IMR-90 (cell line): ENCODE results near the gene FNDC4. TPM values are rescaled to one million over a fixed set of nuclear protein-coding genes. Genes with fewer than 3 reads are reported as not detected.
A peak's percentile ranks its signal among the peaks of the same experiment; 100 is the strongest.

Experiments used
- ATAC-seq: fragments of 200-7000 bp; cut with Tn5 transposase; 2 replicates; pipeline ENCODE4 v1.9.1; 2020; ENCODE audit warnings: low read depth, mild to moderate bottlenecking, moderate library complexity
- BruUV-seq: library from RNA; stranded (reverse); fragments of 400-500 nt; replicated peaks from 2 replicates; lab custom pipeline; 2021; lab: Mats Ljungman, UMichigan
- CTCF ChIA-PET: fragments of 300-600 bp; formaldehyde crosslinking; extraction: SDS; loops from one replicate; lab custom pipeline; 2021; ENCODE audit warnings: antibody characterized with exemption; lab: Yijun Ruan, JAX
- POLR2A ChIA-PET: fragments of 300-600 bp; sonication (Branson Sonifier 250); formaldehyde crosslinking; loops from one replicate; lab custom pipeline; 2022; ENCODE audit warnings: antibody characterized with exemption; ENCODE audit not compliant: unreplicated experiment; lab: Charles Lee
- DNase-seq: peaks from one replicate; pipeline ENCODE4 v3.0.0; 2013
- H2AFZ ChIP-seq: replicated peaks from 2 replicates; pipeline ENCODE3; 2013; ENCODE audit warnings: low read length, mild to moderate bottlenecking; ENCODE audit not compliant: poor library complexity
- H2AK5ac ChIP-seq: 2 replicates; pipeline ENCODE4 v1.6.1; 2013; ENCODE audit warnings: low read depth, low read length, inconsistent platforms
- H2AK9ac ChIP-seq: replicated peaks from 2 replicates; pipeline ENCODE3; 2013; ENCODE audit warnings: mild to moderate bottlenecking, low read depth, low read length, moderate library complexity; ENCODE audit not compliant: poor library complexity
- H2BK120ac ChIP-seq: 2 replicates; pipeline ENCODE4 v1.6.1; 2013; ENCODE audit warnings: low read depth, low read length, inconsistent platforms
- H2BK15ac ChIP-seq: 3 replicates; pipeline ENCODE4 v1.6.1; 2013; ENCODE audit warnings: low read depth, low read length, inconsistent platforms
- H2BK20ac ChIP-seq: 2 replicates; pipeline ENCODE4 v1.6.1; 2013; ENCODE audit warnings: low read depth, mild to moderate bottlenecking, inconsistent platforms, low read length, moderate library complexity
- H2BK5ac ChIP-seq: 2 replicates; pipeline ENCODE4 v1.6.1; 2013; ENCODE audit warnings: mild to moderate bottlenecking, low read depth, low read length, inconsistent platforms; ENCODE audit not compliant: poor library complexity, severe bottlenecking
- H3K14ac ChIP-seq: replicated peaks from 2 replicates; pipeline ENCODE4 v1.6.1; 2013; ENCODE audit warnings: low read depth, low read length, inconsistent platforms
- H3K18ac ChIP-seq: 2 replicates; pipeline ENCODE4 v1.6.1; 2013; ENCODE audit warnings: low read depth, low read length, control low read depth
- H3K23ac ChIP-seq: 2 replicates; pipeline ENCODE4 v1.6.1; 2013; ENCODE audit warnings: low read depth, low read length, inconsistent platforms
- H3K27ac ChIP-seq: 2 replicates; pipeline ENCODE4 v1.5.1; 2013; ENCODE audit warnings: mild to moderate bottlenecking, control low read depth, low read length; ENCODE audit not compliant: insufficient read depth
- H3K27me3 ChIP-seq: 2 replicates; pipeline ENCODE4 v1.6.1; 2013; ENCODE audit warnings: low read length; ENCODE audit not compliant: control insufficient read depth, insufficient read depth
- H3K36me3 ChIP-seq: 2 replicates; pipeline ENCODE4 v1.6.1; 2013; ENCODE audit warnings: low read length, mixed read lengths; ENCODE audit not compliant: control insufficient read depth, insufficient read depth
- H3K4ac ChIP-seq: 2 replicates; pipeline ENCODE4 v1.6.1; 2013; ENCODE audit warnings: low read depth, low read length, inconsistent platforms
- H3K4me1 ChIP-seq: 2 replicates; pipeline ENCODE4 v1.6.1; 2013; ENCODE audit warnings: low read length, mixed read lengths; ENCODE audit not compliant: control insufficient read depth, insufficient read depth
- H3K4me2 ChIP-seq: 2 replicates; pipeline ENCODE4 v1.6.1; 2013; ENCODE audit warnings: low read depth, mild to moderate bottlenecking, control low read depth, low read length, moderate library complexity
- H3K4me3 ChIP-seq: 2 replicates; pipeline ENCODE4 v1.5.1; 2013; ENCODE audit warnings: low read depth, mild to moderate bottlenecking, control low read depth, low read length, moderate library complexity; ENCODE audit not compliant: insufficient read depth
- H3K56ac ChIP-seq: 2 replicates; pipeline ENCODE4 v1.6.1; 2013; ENCODE audit warnings: low read length, inconsistent platforms; ENCODE audit not compliant: insufficient read depth; ENCODE audit errors: extremely low read depth
- H3K79me1 ChIP-seq, 2 experiments: 2 replicates each; pipeline ENCODE4 v1.6.1; 2013; ENCODE audit warnings: low read length in 2 of 2, inconsistent platforms in 1 of 2, low read depth in 1 of 2
- H3K9ac ChIP-seq: 2 replicates; pipeline ENCODE4 v1.6.1; 2013; ENCODE audit warnings: low read depth, low read length, control low read depth
- H3K9me1 ChIP-seq: 2 replicates; pipeline ENCODE4 v1.6.1; 2013; ENCODE audit warnings: low read length, inconsistent platforms; ENCODE audit not compliant: insufficient read depth
- H3K9me3 ChIP-seq: 2 replicates; pipeline ENCODE4 v1.6.1; 2013; ENCODE audit warnings: low read length; ENCODE audit not compliant: control insufficient read depth, insufficient read depth
- H4K20me1 ChIP-seq: 2 replicates; pipeline ENCODE4 v1.6.1; 2013; ENCODE audit warnings: low read length, inconsistent platforms; ENCODE audit not compliant: insufficient read depth
- H4K5ac ChIP-seq: 2 replicates; pipeline ENCODE4 v1.6.1; 2013; ENCODE audit warnings: mild to moderate bottlenecking, low read depth, low read length, control low read depth
- H4K8ac ChIP-seq, 2 experiments: 2 replicates each; pipeline ENCODE4 v1.6.1; 2013; ENCODE audit warnings: low read depth in 2 of 2, low read length in 2 of 2, control low read depth in 1 of 2, inconsistent platforms in 1 of 2
- H4K91ac ChIP-seq: 2 replicates; pipeline ENCODE4 v1.6.1; 2013; ENCODE audit warnings: low read depth, low read length, inconsistent platforms; ENCODE audit not compliant: insufficient read depth
- BHLHE40 ChIP-seq: fragments of 150-350 bp; IDR thresholded peaks from 2 replicates; pipeline ENCODE4 v1.6.1; 2016; ENCODE audit warnings: mild to moderate bottlenecking, low read depth, low read length
- CEBPB ChIP-seq: IDR thresholded peaks from 2 replicates; pipeline ENCODE4 v1.6.1; 2012; ENCODE audit warnings: low read depth, low read length, improper control_type of control experiment
- CHD1 ChIP-seq: IDR thresholded peaks from 2 replicates; pipeline ENCODE4 v1.6.1; 2012; ENCODE audit warnings: low read depth, low read length, improper control_type of control experiment
- NFE2L2 ChIP-seq: fragments of 150-350 bp; IDR thresholded peaks from 2 replicates; pipeline ENCODE4 v1.6.1; 2016; ENCODE audit warnings: low read depth, mild to moderate bottlenecking, low read length
- SMC3 ChIP-seq: fragments of 150-350 bp; IDR thresholded peaks from 2 replicates; pipeline ENCODE4 v1.6.1; 2016; ENCODE audit warnings: low read depth, mild to moderate bottlenecking, antibody characterized with exemption, low read length, moderate library complexity
- WGBS, 2 experiments: methylation state at CpG; one replicate each; pipeline versions ENCODE4 v1.1.5 to v1.1.7; 2013; ENCODE audit warnings: missing lambda C conversion rate in 2 of 2; ENCODE audit not compliant: insufficient read length in 1 of 2; ENCODE audit errors: extremely low coverage in 2 of 2; 5-methylcytosine and 5-hydroxymethylcytosine counted together
- dilution Hi-C: fragments of 300-500 bp; cut with HindIII; formaldehyde crosslinking; loops from one replicate; pipeline ENCODE4 v1.14.3; 2018; ENCODE audit warnings: low sequenced_read_pairs; ENCODE audit not compliant: unreplicated experiment
- in situ Hi-C: fragments of 300-500 bp; cut with MboI; formaldehyde crosslinking; loops from 3 replicates; pipeline ENCODE4 v1.14.3; 2019; ENCODE audit warnings: low sequenced_read_pairs, inconsistent platforms, mixed read lengths
- intact Hi-C: fragments of 100-400 bp; cut with micrococcal nuclease; formaldehyde crosslinking; loops from 2 replicates; pipeline ENCODE4 v1.10.0; 2022
- polyA plus RNA-seq, 3 experiments: library from polyadenylated mRNA; depleted of rRNA; stranded (reverse); fragments of >200 nt; gene quantifications; 2 replicates each; pipeline ENCODE4 v1.2.3, GENCODE V29; 2012; ENCODE audit warnings: low replicate concordance in 1 of 3
- total RNA-seq: library from RNA; depleted of rRNA; stranded (reverse); fragments of >200 nt; gene quantifications from 2 replicates; pipeline ENCODE4 v1.2.3, GENCODE V29; 2012

Gene FNDC4
- total and polyA plus RNA-seq, 2 of the 4 experiments (the other 2 are of a cell fraction): 7.3 to 11.1 TPM

- Histone ChIP-seq H2BK20ac (no peak overlapping the region), H3K4me1 (no peaks in the 10 kb centered on the region), H3K4ac (no peak overlapping the region), H2AK5ac (no peak overlapping the region), H3K79me1 (no peaks in the 10 kb centered on the region), H2BK120ac (no peak overlapping the region), H3K9ac (no peak overlapping the region), H3K4me3 (no peak overlapping the region), H3K9me3 (no peaks in the 10 kb centered on the region), H2BK15ac (no peak overlapping the region), H4K91ac (no peak overlapping the region), H2AFZ (no peak overlapping the region), H2AK9ac (no peak overlapping the region), H3K27ac (no peak overlapping the region), H3K23ac (no peak overlapping the region), H4K20me1 (no peaks in the 10 kb centered on the region), H4K8ac (no peak overlapping the region), H4K5ac (no peak overlapping the region), H3K9me1 (no peaks in the 10 kb centered on the region; the same call in 1 of the 2 replicates), H3K4me2 (no peak overlapping the region), H3K56ac (no peak overlapping the region), H3K36me3 (no peaks in the 10 kb centered on the region), H3K27me3 (peaks cover 9% of the 10 kb centered on the region), H3K14ac (no peak overlapping the region), H3K18ac (no peak overlapping the region), H2BK5ac (no peak overlapping the region)
- intact Hi-C loops: no loop called here
- dilution Hi-C loops: no loop called here
- in situ Hi-C loops: no loop called here
- WGBS, 2 experiments: no CpG with 5 or more reads among the region's 6 CpGs
- no TSS peak for BruUV-seq
- peak; percentile 62 for DNase-seq
- TF ChIP-seq CEBPB (no peak), SMC3 (no peak), BHLHE40 (no peak), NFE2L2 (peak; percentile 23; the same call in 1 of the 2 replicates), CHD1 (no peak)
- peak; percentile 56; the same call in 1 of the 2 replicates for ATAC-seq
- ChIA-PET CTCF (interaction anchor here (0.6 kb wide), 1 partner anchor 174 kb away, joined by 3 read pairs; no protein-coding TSS in a partner anchor), POLR2A (no interaction called here)
Measured at GRCh38 chr2:27509326-27509725, 14.3 kb upstream of the FNDC4 start.
